ENCODE results near the gene IQSEC1.

IQSEC1 gene

GRCh38 chr3:13050446-13050845, 22.8 kb downstream of the IQSEC1 start:
- DNase-seq: no peak
- Histone ChIP-seq H3K4me1 (peaks cover 0 to 27% (median 16%) of the 10 kb centered on the region in 4 donors), H3K27ac (no peak overlapping the region), H3K9me3 (no peaks in the 10 kb centered on the region), H3K27me3 (no peaks in the 10 kb centered on the region), H3K36me3 (no peaks in the 10 kb centered on the region), H3K4me3 (no peak overlapping the region)
- intact Hi-C loops (cut with DNase I; ENCODE audit: low total_unique reads): no loop called here
- TF ChIP-seq CTCF (IDR thresholded peaks at IDR 0.05): no peak

- intact Hi-C loops (cut with DNase I; ENCODE audit: low total_unique reads): no loop called here
- no peak for DNase-seq
- Histone ChIP-seq H3K36me3 (no peaks in the 10 kb centered on the region), H3K27me3 (no peaks in the 10 kb centered on the region), H3K4me1 (peaks cover 0 to 18% (median 11%) of the 10 kb centered on the region in 4 donors), H3K9me3 (no peaks in the 10 kb centered on the region), H3K4me3 (no peak overlapping the region), H3K27ac (no peak overlapping the region)
- no peak for TF ChIP-seq CTCF (IDR thresholded peaks at IDR 0.05)
Observed at GRCh38 chr3:13049400-13049799, 23.8 kb downstream of the IQSEC1 start.

GRCh38 chr3:13047296-13048165, 25.7 kb downstream of the IQSEC1 start:
- peaks cover 0 to 5% (median 0%) of the 10 kb centered on the region in 4 donors for H3K4me1 ChIP-seq
- TF ChIP-seq CTCF (IDR thresholded peaks at IDR 0.05): no peak
- DNase-seq: no peak
- intact Hi-C loops (cut with DNase I; ENCODE audit: low total_unique reads): no loop called here
- no peak overlapping the region for H3K4me3 ChIP-seq
- no peaks in the 10 kb centered on the region for H3K27me3 ChIP-seq
- H3K27ac ChIP-seq: no peak overlapping the region
- H3K36me3 ChIP-seq: no peaks in the 10 kb centered on the region
- no peaks in the 10 kb centered on the region for H3K9me3 ChIP-seq

GRCh38 chr3:13046569-13047274, 26.5 kb downstream of the IQSEC1 start:
- H3K4me3 ChIP-seq: no peak overlapping the region
- H3K36me3 ChIP-seq: no peaks in the 10 kb centered on the region
- H3K9me3 ChIP-seq: no peaks in the 10 kb centered on the region
- peaks cover 0 to 5% (median 0%) of the 10 kb centered on the region in 4 donors for H3K4me1 ChIP-seq
- no peak for DNase-seq
- no peak overlapping the region for H3K27ac ChIP-seq
- no peak for TF ChIP-seq CTCF (IDR thresholded peaks at IDR 0.05)
- intact Hi-C loops (cut with DNase I; ENCODE audit: low total_unique reads): no loop called here
- no peaks in the 10 kb centered on the region for H3K27me3 ChIP-seq

GRCh38 chr3:13045904-13046568, 27.2 kb downstream of the IQSEC1 start:
- H3K9me3 ChIP-seq: no peaks in the 10 kb centered on the region
- intact Hi-C loops (cut with DNase I; ENCODE audit: low total_unique reads): no loop called here
- TF ChIP-seq CTCF (IDR thresholded peaks at IDR 0.05): no peak
- no peak overlapping the region for H3K27ac ChIP-seq
- peak in 1 of 2 donors; percentile 53 for DNase-seq
- H3K4me3 ChIP-seq: no peak overlapping the region
- H3K4me1 ChIP-seq: peaks cover 0 to 1% (median 0%) of the 10 kb centered on the region in 4 donors
- H3K36me3 ChIP-seq: no peaks in the 10 kb centered on the region
- H3K27me3 ChIP-seq: no peaks in the 10 kb centered on the region
